ENCODE data around the gene HASPIN. TPM values are rescaled to one million over a fixed set of nuclear protein-coding genes. Genes with fewer than 3 reads are reported as not detected.

HASPIN gene
- total RNA-seq, 4 donors from 2014 or later = 1.4 to 5.4 (median 3.0) TPM

DNA sequence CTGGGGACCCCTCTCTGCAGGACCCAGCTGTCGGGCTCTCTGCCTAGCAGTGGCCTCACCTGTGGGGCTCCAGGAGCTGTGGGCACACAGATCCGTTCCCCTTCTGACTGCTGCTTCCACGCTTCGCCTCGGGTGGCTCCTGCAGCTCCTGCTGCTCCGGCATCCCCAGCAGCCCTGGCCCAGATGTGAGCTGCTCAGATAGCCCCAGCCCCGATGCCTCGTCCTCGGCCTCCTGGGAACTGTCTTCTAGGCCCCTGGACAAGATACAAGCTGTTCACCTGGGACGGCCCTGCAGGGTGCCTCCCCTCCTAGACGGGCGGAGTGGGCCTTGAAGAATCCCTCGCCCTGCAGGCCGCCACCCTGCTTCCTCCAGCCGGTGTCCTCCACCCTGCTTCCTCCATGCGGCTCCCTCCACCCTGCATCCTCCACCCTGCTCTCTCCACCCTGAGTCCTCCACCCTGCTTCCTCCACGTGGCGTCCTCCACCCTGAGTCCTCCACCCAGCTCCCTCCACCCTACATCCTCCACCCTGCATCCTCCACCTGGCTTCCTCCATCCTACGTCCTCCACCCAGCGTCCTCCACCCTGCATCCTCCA is 44.1 kb upstream of the HASPIN start:
- peaks cover 0 to 18% (median 8%) of the 10 kb centered on the region in 3 donors for H3K4me1 ChIP-seq
- WGBS, 2 donors = 45 to 48% methylated on average over 11 to 14 of the region's 20 CpGs
- no peak for DNase-seq
- H3K36me3 ChIP-seq = no peaks in the 10 kb centered on the region
- TF ChIP-seq CTCF (IDR thresholded peaks at IDR 0.05) = no peak
- no peak for TF ChIP-seq POLR2A (IDR thresholded peaks at IDR 0.05)
- H3K9me3 ChIP-seq = no peaks in the 10 kb centered on the region
- H3K4me3 ChIP-seq = no peak overlapping the region
- peaks cover 0 to 36% (median 0%) of the 10 kb centered on the region in 4 donors for H3K27me3 ChIP-seq
- intact Hi-C loops (cut with DNase I) = no loop called here
- no peak overlapping the region for H3K27ac ChIP-seq

GRCh38 chr17:3681057-3681456 is 42.6 kb upstream of the HASPIN start:
- H3K36me3 ChIP-seq = no peaks in the 10 kb centered on the region
- DNase-seq = no peak
- H3K27ac ChIP-seq = no peak overlapping the region
- TF ChIP-seq POLR2A (IDR thresholded peaks at IDR 0.05) = no peak
- TF ChIP-seq CTCF (IDR thresholded peaks at IDR 0.05) = no peak
- no peak overlapping the region for H3K4me3 ChIP-seq
- H3K9me3 ChIP-seq = no peaks in the 10 kb centered on the region
- 75 to 87% methylated on average over 4 to 5 of the region's 12 CpGs for WGBS, 2 donors
- H3K4me1 ChIP-seq = peaks cover 0 to 24% (median 8%) of the 10 kb centered on the region in 3 donors
- intact Hi-C loops (cut with DNase I) = no loop called here
- peaks cover 0 to 45% (median 0%) of the 10 kb centered on the region in 4 donors for H3K27me3 ChIP-seq

DNA sequence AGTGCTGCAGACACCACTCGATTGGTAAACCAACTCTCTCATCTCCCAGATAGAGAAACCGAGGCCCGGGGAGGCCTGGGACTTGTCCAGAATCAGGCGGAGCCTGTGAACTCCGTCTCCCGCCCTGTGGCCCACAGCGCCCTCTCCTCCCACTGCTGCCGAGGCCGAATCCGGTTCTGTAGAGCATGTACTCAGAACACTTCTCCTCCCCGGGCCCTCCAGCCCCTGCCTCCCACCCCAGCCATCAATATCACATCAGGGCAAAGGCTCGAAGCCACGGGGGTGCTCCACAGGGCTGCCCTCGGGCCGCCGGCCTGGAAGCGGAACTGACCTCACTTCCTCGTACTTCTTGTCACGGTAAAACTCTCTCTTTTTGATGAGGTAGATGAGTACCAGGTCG is 42.1 kb upstream of the HASPIN start:
- WGBS, 2 donors = 87 to 100% methylated on average over 2 to 19 of the region's 20 CpGs
- intact Hi-C loops (cut with DNase I) = no loop called here
- Histone ChIP-seq H3K4me1 (peaks cover 0 to 24% (median 8%) of the 10 kb centered on the region in 3 donors), H3K36me3 (no peaks in the 10 kb centered on the region), H3K27ac (no peak overlapping the region), H3K9me3 (no peaks in the 10 kb centered on the region), H3K27me3 (peaks cover 0 to 45% (median 0%) of the 10 kb centered on the region in 4 donors), H3K4me3 (no peak overlapping the region)
- no peak for DNase-seq
- no peak for TF ChIP-seq POLR2A (IDR thresholded peaks at IDR 0.05)
- no peak for TF ChIP-seq CTCF (IDR thresholded peaks at IDR 0.05)

DNA sequence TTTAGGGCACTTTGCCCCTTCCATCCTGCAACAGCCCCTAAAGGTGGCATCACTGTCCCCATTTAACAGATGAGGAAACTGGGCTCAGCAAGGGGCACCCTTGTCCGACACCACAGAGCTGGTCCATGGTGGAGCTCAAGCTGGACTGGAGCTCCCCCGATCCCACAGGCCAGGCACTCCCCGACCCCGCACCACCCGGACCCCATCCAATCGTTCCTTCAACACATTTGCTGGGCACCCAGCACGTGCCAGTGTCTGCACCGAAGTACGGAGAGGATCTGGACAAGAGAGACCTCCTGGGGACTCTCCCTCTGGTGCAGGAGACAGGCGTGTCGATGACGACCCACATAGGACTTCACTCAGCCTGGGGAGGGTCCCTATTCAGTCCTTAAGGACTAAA is 41.7 kb upstream of the HASPIN start:
- H3K9me3 ChIP-seq = no peaks in the 10 kb centered on the region
- no peak for TF ChIP-seq POLR2A (IDR thresholded peaks at IDR 0.05)
- no peak for TF ChIP-seq CTCF (IDR thresholded peaks at IDR 0.05)
- no peak for DNase-seq
- H3K27ac ChIP-seq = no peak overlapping the region
- H3K4me1 ChIP-seq = peaks cover 0 to 24% (median 8%) of the 10 kb centered on the region in 3 donors
- intact Hi-C loops (cut with DNase I) = no loop called here
- 82 to 87% methylated on average over 4 to 6 of the region's 12 CpGs for WGBS, 2 donors
- H3K4me3 ChIP-seq = no peak overlapping the region
- no peaks in the 10 kb centered on the region for H3K36me3 ChIP-seq
- H3K27me3 ChIP-seq = peaks cover 0 to 45% (median 0%) of the 10 kb centered on the region in 4 donors

GRCh38 chr17:3683054-3683511 is 40.6 kb upstream of the HASPIN start:
- TF ChIP-seq CTCF (IDR thresholded peaks at IDR 0.05) (peak; percentile 73 to 90 (median 85)), POLR2A (IDR thresholded peaks at IDR 0.05) (no peak)
- DNase-seq = no peak
- H3K27ac ChIP-seq = no peak overlapping the region
- H3K36me3 ChIP-seq = no peaks in the 10 kb centered on the region
- H3K27me3 ChIP-seq = peaks cover 0 to 45% (median 0%) of the 10 kb centered on the region in 4 donors
- intact Hi-C loops (cut with DNase I) = no loop called here
- peaks cover 0 to 23% (median 8%) of the 10 kb centered on the region in 3 donors for H3K4me1 ChIP-seq
- no peak overlapping the region for H3K4me3 ChIP-seq
- 14 to 39% methylated on average over 5 to 10 of the region's 10 CpGs for WGBS, 2 donors
- no peaks in the 10 kb centered on the region for H3K9me3 ChIP-seq

Data from esophagus squamous epithelium (tissue), 5 donors.